ENCODE data around the gene BDKRB2.

Gene BDKRB2

GRCh38 chr14:96204151-96205058 is at the start of gene BDKRB2:
BDKRB2 (plus strand) TSS chr14:96204839; CDS start chr14:96237108, 32,269 bp downstream.
- DNase-seq, result peak; percentile 78

- no peak for DNase-seq
Observed at GRCh38 chr14:96154900-96155299, 49.7 kb upstream of the BDKRB2 start.

DNA sequence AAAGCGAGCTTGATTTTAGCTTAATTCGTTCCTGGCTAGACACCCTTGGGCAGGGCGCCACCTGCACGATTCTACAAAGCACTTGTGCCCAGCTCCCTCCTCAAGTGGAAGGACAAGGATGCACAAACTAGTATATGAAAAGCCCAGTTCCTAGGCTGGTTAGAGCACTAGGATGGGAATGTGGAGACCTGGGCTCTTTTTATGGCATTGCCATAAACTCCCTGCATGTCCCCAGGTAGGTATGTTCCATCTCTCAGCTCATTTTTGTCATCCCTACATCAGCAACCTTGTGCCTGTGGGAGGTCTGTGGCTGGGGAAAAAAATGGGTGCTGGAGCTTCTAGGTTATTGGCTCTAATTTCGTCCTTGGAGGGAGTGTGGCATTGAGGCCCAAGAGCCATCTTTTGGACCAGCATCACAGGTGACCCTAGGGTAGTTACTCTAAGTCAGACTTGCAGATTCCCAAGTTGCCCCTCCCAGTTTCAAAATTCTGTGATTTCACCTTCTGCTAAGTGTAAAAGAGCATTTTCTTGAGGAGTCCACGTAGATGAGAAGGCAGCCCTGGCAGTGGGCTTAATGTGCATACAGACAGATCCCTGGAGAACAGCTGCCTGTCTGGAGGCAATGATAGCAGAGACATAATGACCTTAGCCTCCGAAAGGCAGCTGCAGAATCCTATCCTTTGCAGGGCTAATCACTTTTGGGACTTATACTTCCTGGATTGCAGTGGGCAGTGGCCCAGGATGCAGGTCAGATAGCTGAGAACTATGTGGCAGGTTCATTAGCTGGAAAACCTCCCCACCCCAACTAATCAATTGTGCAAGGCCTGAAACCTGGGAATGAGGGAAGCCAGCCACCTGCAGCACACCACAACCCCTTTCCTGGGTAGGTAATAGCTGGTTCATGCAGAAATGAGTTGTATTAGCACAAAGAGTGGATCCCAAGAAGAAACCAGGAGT is 47.6 kb upstream of the BDKRB2 start:
- no peak for DNase-seq

DNA sequence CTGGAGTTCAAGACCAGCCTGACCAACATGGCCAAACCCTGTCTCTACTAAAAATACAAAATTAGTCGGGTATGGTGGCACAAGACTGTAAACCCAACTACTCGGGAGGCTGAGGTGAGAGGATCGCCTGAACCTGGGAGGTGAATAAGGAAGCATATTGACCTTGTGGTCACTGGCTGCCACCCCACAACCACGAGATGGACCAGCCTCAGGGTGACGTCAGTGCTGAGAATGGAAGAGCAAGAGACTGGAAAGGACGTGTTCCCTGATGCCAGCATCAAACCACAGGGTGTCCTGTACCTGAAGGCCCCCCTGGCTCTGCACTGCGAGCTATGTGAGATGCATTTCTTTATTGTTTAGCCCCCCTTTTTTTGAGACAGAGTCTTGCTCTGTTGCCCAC is 45.9 kb upstream of the BDKRB2 start:
- DNase-seq, result no peak

DNA sequence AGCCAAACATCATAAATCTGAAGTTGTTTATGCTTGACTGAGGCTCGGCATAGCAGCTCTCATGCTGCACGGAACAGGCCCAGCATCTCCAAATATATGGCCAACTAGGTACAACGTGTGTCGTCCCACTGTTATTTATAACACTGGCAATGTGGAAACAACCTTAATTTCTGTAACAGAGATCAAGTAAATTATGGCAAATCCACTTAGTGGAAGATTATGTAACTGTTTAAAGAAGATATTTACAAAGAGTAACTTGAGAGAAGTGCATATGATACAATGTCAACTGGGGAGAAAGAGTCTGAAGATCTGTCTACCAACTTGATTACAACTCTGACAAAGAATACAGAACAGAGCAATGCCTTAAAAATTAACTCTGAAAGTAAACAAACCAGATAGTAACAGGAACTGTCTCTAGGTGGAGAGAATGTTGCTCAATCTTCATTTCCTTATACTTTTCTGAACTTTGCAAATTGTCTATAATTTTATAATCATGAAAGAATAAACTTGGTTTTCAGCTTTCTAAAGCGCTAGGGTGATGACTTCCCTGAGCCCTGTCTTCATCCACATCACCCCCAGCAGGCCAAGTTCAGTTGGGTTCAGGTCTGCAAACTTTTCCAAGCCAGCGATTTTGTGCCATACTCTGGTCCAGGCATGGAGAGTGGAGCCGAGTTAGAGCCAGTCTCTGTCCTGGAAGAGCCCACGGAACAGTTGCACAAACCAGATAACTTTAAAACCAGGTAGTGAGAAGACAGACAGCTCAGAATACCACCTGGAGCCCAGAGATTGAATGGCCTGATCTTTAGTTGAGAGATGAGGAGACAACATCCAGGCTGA is 44.3 kb upstream of the BDKRB2 start:
- no peak for DNase-seq

DNA sequence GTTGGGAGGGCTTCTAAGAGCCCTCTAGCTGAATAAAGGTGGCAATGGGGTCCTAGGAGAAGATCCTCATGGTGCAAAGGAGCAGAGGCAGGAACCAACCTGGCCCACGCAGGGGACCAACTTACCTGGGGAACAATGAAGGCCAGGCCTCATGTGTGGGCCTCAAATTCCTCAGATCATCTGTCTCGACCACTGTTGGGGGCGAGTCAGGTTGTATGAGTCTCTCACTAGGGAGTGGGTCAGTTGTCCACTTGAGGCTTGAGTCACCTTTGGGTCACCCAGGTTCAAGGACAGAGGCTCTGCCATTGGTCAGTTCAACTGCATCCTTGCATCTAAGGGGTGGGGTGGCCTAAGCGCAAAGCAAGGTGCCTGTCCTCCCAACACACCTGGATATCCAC is 43.7 kb upstream of the BDKRB2 start:
- DNase-seq, result no peak

DNA sequence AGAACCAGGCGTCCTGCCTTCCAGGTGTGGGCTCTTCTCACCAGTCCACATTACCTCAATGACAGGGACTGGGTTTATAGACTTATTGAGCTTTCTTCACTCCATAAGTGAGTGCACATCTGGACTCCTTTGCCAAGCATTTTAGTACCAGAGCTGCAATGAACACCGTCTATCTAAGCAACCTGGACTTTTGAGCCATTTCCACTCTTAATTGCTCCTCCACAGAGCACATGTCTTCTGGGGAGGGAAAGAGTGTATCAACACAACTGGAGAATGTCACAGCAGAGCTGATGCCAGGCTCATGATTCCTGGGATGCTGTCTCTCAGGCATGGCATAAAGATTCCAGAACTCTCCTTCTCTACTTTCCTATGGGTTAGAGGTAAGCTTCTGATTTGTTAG is 43.0 kb upstream of the BDKRB2 start:
- DNase-seq, result no peak

GRCh38 chr14:96162265-96162664 is 42.4 kb upstream of the BDKRB2 start:
- DNase-seq, result no peak

DNA sequence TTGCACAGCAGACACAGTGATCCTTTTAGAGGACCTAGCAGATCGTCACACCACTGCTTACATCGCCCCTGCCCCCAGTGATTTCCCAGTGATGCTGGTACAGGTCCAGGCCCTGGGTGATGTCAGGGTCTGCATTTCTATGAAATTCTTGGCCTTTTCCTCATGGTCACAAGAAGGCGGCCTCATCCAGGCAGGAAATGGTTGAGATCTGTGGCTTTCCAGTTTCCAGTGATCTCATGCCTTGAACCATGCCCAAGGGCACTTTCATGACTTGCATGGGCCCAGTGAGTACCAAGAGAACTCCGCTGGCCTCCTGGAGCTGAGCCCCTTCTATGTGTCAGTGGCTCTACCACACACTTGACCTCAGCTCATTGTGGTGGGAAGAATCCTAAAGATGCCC is 41.9 kb upstream of the BDKRB2 start:
- DNase-seq, result peak; percentile 57

GRCh38 chr14:96164861-96165490 is 39.7 kb upstream of the BDKRB2 start:
- DNase-seq, result no peak

- DNase-seq, result no peak
Observed at GRCh38 chr14:96165493-96166436, 38.9 kb upstream of the BDKRB2 start.

DNA sequence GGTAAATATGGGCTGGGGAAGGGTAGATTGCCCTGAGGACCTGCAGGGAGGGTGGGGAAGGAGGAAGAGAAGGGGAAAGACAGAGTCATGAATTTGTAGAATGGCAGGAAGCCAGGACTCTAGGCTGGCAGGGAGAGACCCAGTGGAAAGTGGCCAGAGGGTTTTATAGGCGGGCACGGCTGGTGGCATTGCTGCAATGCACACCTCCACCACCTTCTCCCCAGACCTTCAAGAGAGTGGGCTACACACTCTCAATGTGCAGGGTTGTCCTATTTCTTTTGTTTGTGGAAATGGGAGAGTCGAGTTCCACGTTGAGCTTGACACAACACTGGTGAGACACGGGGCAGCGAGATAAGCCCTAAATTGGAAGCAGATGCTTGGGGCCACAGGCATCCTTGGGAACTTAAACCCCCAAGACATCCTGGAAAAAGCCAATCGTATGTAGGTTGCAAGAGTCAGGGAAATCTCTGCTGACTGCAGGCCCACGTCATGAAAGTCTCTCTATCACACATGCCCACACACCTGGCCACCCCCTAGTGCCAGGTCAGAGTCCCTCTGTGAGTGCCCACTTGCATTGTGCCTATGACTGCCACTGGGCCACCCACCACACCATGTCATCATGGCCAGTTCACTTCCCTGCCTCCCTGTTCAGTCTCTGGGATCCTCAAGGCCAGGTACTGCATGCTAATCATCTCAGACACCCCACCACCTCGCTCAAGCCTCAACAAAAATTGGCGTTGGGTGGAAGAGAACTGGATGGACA is 38.0 kb upstream of the BDKRB2 start:
- DNase-seq, result peak; percentile 69

GRCh38 chr14:96167224-96168148 is 37.2 kb upstream of the BDKRB2 start:
- DNase-seq, result peak; percentile 82

DNA sequence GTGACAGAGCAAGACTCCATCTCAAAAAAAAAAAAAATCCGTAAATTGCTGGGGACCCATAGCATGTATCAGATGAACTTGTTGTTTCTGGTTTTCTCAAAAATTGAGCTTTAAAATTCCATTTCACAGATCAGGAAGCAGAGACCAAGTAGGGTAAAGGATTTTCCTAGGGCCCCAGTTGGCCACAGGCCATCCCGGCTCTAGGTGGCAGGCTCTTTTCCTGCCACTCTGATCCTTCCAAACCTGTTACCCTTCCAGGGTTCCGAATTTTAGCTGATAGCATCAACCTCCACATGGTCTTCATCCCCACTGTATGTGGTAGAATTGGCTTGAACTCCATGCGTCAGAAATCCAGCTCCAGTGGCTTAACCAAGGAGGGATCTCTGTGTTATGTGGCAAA is 36.1 kb upstream of the BDKRB2 start:
- no peak for DNase-seq

DNA sequence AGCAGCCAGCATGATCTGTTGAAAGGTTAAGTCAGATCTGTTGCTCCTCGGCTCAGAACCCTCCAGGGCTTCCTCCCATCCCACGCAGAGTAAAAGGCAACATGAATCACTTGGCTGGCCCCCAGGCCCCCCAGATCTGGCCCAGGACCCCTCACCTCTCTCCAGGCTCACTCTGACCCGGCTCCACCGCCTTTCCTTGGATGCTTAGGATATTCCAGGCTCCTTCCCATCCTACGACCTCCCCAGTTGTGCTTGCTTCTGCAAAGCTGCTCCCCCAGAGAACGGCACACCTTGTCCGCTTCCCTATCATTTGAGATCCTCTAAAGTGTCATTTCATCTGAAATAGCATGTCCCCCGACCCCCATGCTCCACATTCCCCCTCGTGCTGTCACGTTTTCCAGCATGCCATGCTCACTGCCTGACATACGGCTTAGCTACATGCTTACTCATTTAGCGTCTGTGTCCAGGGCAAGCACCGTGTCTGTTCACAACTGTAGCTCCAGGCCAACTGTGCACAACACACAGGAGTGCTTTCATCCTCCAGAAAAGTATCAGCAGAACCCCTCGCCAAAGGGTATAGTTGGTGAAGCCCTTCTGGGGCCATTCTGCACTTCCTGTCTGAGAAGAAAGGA is 33.6 kb upstream of the BDKRB2 start:
- no peak for DNase-seq

DNA sequence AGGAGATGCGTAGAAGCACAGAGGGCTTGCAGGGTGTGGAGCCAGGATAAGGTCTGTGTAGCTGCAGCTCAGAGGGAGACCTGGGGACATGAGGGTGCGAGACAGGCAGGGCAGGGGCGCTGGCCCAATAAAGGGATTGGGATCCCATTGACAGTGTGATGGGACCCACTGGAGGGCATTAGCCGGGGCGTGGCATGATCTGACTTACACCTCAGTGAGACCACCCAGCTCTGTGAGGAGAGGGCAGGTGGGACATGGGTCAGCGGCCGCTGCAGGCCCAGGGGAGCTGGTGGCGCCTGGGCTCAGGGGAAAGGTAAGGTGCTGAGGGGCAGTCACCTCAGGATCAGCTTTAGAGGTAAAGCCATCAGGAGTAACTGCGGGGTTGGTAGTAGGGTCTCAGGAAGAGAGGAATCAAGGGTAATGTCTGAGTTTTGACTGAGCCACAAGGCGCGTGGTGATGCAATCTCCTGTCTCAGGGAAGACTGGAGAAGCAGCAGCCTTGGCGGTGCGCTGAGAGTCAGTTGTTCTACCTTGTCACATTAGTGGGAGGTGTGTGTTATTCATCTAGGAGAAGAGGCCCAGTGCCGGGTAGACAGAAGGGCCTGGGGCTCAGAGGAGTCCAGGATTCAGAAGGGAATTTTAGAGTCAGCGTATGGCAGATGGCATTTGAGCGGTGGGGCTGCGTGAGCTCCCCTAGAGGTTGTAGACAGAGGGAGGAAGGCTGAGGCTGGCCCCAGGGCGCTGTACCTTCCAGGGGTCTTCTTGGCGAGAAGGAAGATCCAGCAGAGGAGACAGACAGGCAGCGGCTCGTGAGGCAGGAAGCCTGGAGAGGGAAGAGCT is 30.8 kb upstream of the BDKRB2 start:
- DNase-seq, result no peak

DNA sequence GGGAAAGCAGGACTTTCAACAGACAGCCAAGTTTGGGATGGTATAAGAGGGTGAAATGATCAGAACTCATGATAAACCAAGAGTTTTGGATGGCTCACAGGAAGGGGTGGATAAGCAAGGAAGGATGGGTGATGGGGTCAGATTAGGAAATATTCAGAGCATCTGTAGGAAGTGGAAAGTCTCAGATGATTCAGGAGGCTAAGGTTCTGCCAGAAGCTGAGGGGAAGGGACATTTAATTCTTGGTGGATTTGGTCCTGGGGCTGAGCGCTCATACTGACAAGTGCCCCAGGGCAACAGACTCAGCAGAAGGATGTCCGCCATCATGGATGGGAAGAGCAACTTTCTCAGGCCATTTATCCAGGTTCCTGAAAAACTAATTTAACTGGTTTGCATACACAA is 28.4 kb upstream of the BDKRB2 start:
- DNase-seq, result peak; percentile 44

DNA sequence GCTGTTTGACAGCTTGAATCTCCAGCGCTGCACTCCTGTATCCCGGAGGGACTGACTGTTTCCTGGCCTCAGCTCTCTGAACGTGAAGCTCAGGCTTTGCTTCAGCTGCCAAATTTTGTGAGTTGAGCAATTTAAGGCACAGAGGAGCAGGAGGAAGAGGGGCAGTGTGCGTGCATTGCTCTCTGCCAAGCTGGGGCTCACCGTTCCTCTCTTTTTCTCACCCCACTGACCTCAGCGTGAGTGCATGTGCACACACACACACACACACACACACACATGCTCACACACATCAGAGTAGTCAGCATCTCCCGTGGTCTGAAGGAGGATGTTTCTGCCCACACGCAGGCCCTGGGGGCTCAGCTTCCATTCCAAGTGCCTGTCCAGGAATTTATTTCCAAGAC is 27.8 kb upstream of the BDKRB2 start:
- peak; percentile 91 for DNase-seq

Data from fibroblast of skin of right quadriceps (primary cell).